MM.1S (cell line): ENCODE results near the gene FAAP100.
A peak's percentile ranks its signal among the peaks of the same experiment; 100 is the strongest.

Experiments
- DNase-seq: peaks from one replicate; pipeline ENCODE4 v3.0.0-alpha.2; 2015
- H2AFZ ChIP-seq: fragments of 300-600 bp; sonication (generic); 2 replicates; pipeline ENCODE4 v1.6.0; 2016; ENCODE audit warnings: antibody characterized with exemption, low read length
- H3F3A ChIP-seq: fragments of 300-600 bp; sonication (generic); 2 replicates; pipeline ENCODE4 v1.6.1; 2016; ENCODE audit warnings: mild to moderate bottlenecking, antibody characterized with exemption, low read length, moderate library complexity, mixed read lengths; ENCODE audit not compliant: insufficient read depth
- H3K27ac ChIP-seq: fragments of 300-600 bp; sonication (generic); 2 replicates; pipeline ENCODE4 v1.5.1; 2016; ENCODE audit warnings: mild to moderate bottlenecking, low read length
- H3K27me3 ChIP-seq: fragments of 300-600 bp; sonication (generic); replicated peaks from 2 replicates; pipeline ENCODE4 v1.6.0; 2016; ENCODE audit warnings: low read length; ENCODE audit not compliant: insufficient read depth
- H3K36me3 ChIP-seq: fragments of 300-600 bp; sonication (generic); replicated peaks from 2 replicates; pipeline ENCODE4 v1.6.1; 2016; ENCODE audit warnings: mild to moderate bottlenecking, low read length, mixed read lengths; ENCODE audit not compliant: insufficient read depth
- H3K4me1 ChIP-seq: fragments of 300-600 bp; sonication (generic); 2 replicates; pipeline ENCODE4 v1.6.1; 2016; ENCODE audit warnings: low read length, mixed read lengths
- H3K4me2 ChIP-seq: fragments of 300-600 bp; sonication (generic); 2 replicates; pipeline ENCODE4 v1.6.0; 2016; ENCODE audit warnings: low read depth, low read length
- H3K4me3 ChIP-seq: fragments of 300-600 bp; sonication (generic); 2 replicates; pipeline ENCODE4 v1.5.1; 2016; ENCODE audit warnings: low read length, mixed read lengths
- H3K79me2 ChIP-seq: fragments of 300-600 bp; sonication (generic); 2 replicates; pipeline ENCODE4 v1.6.1; 2016; ENCODE audit warnings: mixed run types, low read length, mixed read lengths
- H3K9ac ChIP-seq: fragments of 300-600 bp; sonication (generic); 2 replicates; pipeline ENCODE4 v1.6.1; 2016; ENCODE audit warnings: low read length, mixed read lengths
- H3K9me2 ChIP-seq: fragments of 300-600 bp; sonication (generic); replicated peaks from 2 replicates; pipeline ENCODE4 v1.6.1; 2016; ENCODE audit warnings: mild to moderate bottlenecking, low read length, mixed read lengths; ENCODE audit not compliant: insufficient read depth
- H3K9me3 ChIP-seq: fragments of 300-600 bp; sonication (generic); replicated peaks from 2 replicates; pipeline ENCODE4 v1.6.1; 2016; ENCODE audit warnings: mild to moderate bottlenecking, low read length, mixed read lengths; ENCODE audit not compliant: insufficient read depth
- H4K20me1 ChIP-seq: fragments of 300-600 bp; sonication (generic); 2 replicates; pipeline ENCODE4 v1.6.1; 2016; ENCODE audit warnings: mild to moderate bottlenecking, low read length, moderate library complexity, mixed read lengths; ENCODE audit not compliant: insufficient read depth
- CTCF ChIP-seq: fragments of 300-600 bp; sonication (generic); IDR thresholded peaks from 2 replicates; pipeline ENCODE4 v1.5.1; 2016; ENCODE audit warnings: antibody characterized with exemption, low read length, mixed read lengths
- EZH2 ChIP-seq: fragments of 300-600 bp; sonication (generic); optimal IDR thresholded peaks from 2 replicates; pipeline ENCODE3; 2017; ENCODE audit warnings: low read depth, mild to moderate bottlenecking, antibody characterized with exemption, low read length, mixed read lengths
- EZH2phosphoT487 ChIP-seq: fragments of 300-600 bp; sonication (generic); IDR thresholded peaks from 2 replicates; pipeline ENCODE4 v1.6.1; 2018; ENCODE audit warnings: antibody characterized with exemption, low read length

The FAAP100 gene

GRCh38 chr17:81538651-81539570 lies 13.2 kb downstream of the FAAP100 start:
- TF ChIP-seq EZH2phosphoT487 (no peak), CTCF (no peak), EZH2 (no peak)
- no peaks in the 10 kb centered on the region for H3K9me3 ChIP-seq
- no peak overlapping the region for H2AFZ ChIP-seq
- H4K20me1 ChIP-seq: no peaks in the 10 kb centered on the region
- H3K4me3 ChIP-seq: no peak overlapping the region
- no peaks in the 10 kb centered on the region for H3F3A ChIP-seq
- no peaks in the 10 kb centered on the region for H3K36me3 ChIP-seq
- H3K79me2 ChIP-seq: no peaks in the 10 kb centered on the region
- 0 out of 2 replicates have a peak, but pooled peaks cover 1% of the 10 kb centered on the region for H3K4me1 ChIP-seq
- no peak overlapping the region for H3K27ac ChIP-seq
- no peaks in the 10 kb centered on the region for H3K9me2 ChIP-seq
- DNase-seq: no peak
- no peak overlapping the region for H3K9ac ChIP-seq
- H3K27me3 ChIP-seq: no peaks in the 10 kb centered on the region
- no peak overlapping the region for H3K4me2 ChIP-seq

- DNase-seq: no peak
- Histone ChIP-seq H3K9ac (no peak overlapping the region), H3F3A (no peaks in the 10 kb centered on the region), H3K4me1 (0 out of 2 replicates have a peak, but pooled peaks cover 6% of the 10 kb centered on the region), H3K27ac (no peak overlapping the region), H3K36me3 (no peaks in the 10 kb centered on the region), H3K27me3 (no peaks in the 10 kb centered on the region), H3K9me2 (no peaks in the 10 kb centered on the region), H3K9me3 (no peaks in the 10 kb centered on the region), H3K4me2 (no peak overlapping the region), H4K20me1 (no peaks in the 10 kb centered on the region), H2AFZ (no peak overlapping the region), H3K4me3 (no peak overlapping the region), H3K79me2 (no peaks in the 10 kb centered on the region)
- TF ChIP-seq EZH2 (no peak), CTCF (no peak; the same call in 1 of the 2 replicates), EZH2phosphoT487 (no peak)
Observed at GRCh38 chr17:81537856-81538555, 14.1 kb downstream of the FAAP100 start.

- no peaks in the 10 kb centered on the region for H3F3A ChIP-seq
- no peaks in the 10 kb centered on the region for H4K20me1 ChIP-seq
- no peak overlapping the region for H3K9ac ChIP-seq
- H3K4me1 ChIP-seq: 0 out of 2 replicates have a peak, but pooled peaks cover 6% of the 10 kb centered on the region
- H3K9me2 ChIP-seq: no peaks in the 10 kb centered on the region
- no peaks in the 10 kb centered on the region for H3K9me3 ChIP-seq
- H2AFZ ChIP-seq: no peak overlapping the region
- TF ChIP-seq EZH2phosphoT487 (no peak), EZH2 (no peak), CTCF (peak; percentile 46)
- no peaks in the 10 kb centered on the region for H3K79me2 ChIP-seq
- H3K27ac ChIP-seq: no peak overlapping the region
- H3K4me3 ChIP-seq: no peak overlapping the region
- no peaks in the 10 kb centered on the region for H3K27me3 ChIP-seq
- no peak overlapping the region for H3K4me2 ChIP-seq
- no peaks in the 10 kb centered on the region for H3K36me3 ChIP-seq
- no peak for DNase-seq
Observed at GRCh38 chr17:81537343-81537855, 14.8 kb downstream of the FAAP100 start.
